IMR-90 (cell line): ENCODE results near the gene SYNM. TPM values are rescaled to one million over a fixed set of nuclear protein-coding genes. Genes with fewer than 3 reads are reported as not detected.

Experiments used
- ATAC-seq: fragments of 200-7000 bp; cut with Tn5 transposase; 2 replicates; pipeline ENCODE4 v1.9.1; 2020; ENCODE audit warnings: low read depth, mild to moderate bottlenecking, moderate library complexity
- BruUV-seq: library from RNA; stranded (reverse); fragments of 400-500 nt; replicated peaks from 2 replicates; lab custom pipeline; 2021; lab: Mats Ljungman, UMichigan
- CTCF ChIA-PET: fragments of 300-600 bp; formaldehyde crosslinking; extraction: SDS; loops from one replicate; lab custom pipeline; 2021; ENCODE audit warnings: antibody characterized with exemption; lab: Yijun Ruan, JAX
- POLR2A ChIA-PET: fragments of 300-600 bp; sonication (Branson Sonifier 250); formaldehyde crosslinking; loops from one replicate; lab custom pipeline; 2022; ENCODE audit warnings: antibody characterized with exemption; ENCODE audit not compliant: unreplicated experiment; lab: Charles Lee
- DNase-seq: peaks from one replicate; pipeline ENCODE4 v3.0.0; 2013
- H2AFZ ChIP-seq: replicated peaks from 2 replicates; pipeline ENCODE3; 2013; ENCODE audit warnings: low read length, mild to moderate bottlenecking; ENCODE audit not compliant: poor library complexity
- H2AK5ac ChIP-seq: 2 replicates; pipeline ENCODE4 v1.6.1; 2013; ENCODE audit warnings: low read depth, low read length, inconsistent platforms
- H2AK9ac ChIP-seq: replicated peaks from 2 replicates; pipeline ENCODE3; 2013; ENCODE audit warnings: mild to moderate bottlenecking, low read depth, low read length, moderate library complexity; ENCODE audit not compliant: poor library complexity
- H2BK120ac ChIP-seq: 2 replicates; pipeline ENCODE4 v1.6.1; 2013; ENCODE audit warnings: low read depth, low read length, inconsistent platforms
- H2BK15ac ChIP-seq: 3 replicates; pipeline ENCODE4 v1.6.1; 2013; ENCODE audit warnings: low read depth, low read length, inconsistent platforms
- H2BK20ac ChIP-seq: 2 replicates; pipeline ENCODE4 v1.6.1; 2013; ENCODE audit warnings: low read depth, mild to moderate bottlenecking, inconsistent platforms, low read length, moderate library complexity
- H2BK5ac ChIP-seq: 2 replicates; pipeline ENCODE4 v1.6.1; 2013; ENCODE audit warnings: mild to moderate bottlenecking, low read depth, low read length, inconsistent platforms; ENCODE audit not compliant: poor library complexity, severe bottlenecking
- H3K14ac ChIP-seq: replicated peaks from 2 replicates; pipeline ENCODE4 v1.6.1; 2013; ENCODE audit warnings: low read depth, low read length, inconsistent platforms
- H3K18ac ChIP-seq: 2 replicates; pipeline ENCODE4 v1.6.1; 2013; ENCODE audit warnings: low read depth, low read length, control low read depth
- H3K23ac ChIP-seq: 2 replicates; pipeline ENCODE4 v1.6.1; 2013; ENCODE audit warnings: low read depth, low read length, inconsistent platforms
- H3K27ac ChIP-seq: 2 replicates; pipeline ENCODE4 v1.5.1; 2013; ENCODE audit warnings: mild to moderate bottlenecking, control low read depth, low read length; ENCODE audit not compliant: insufficient read depth
- H3K27me3 ChIP-seq: 2 replicates; pipeline ENCODE4 v1.6.1; 2013; ENCODE audit warnings: low read length; ENCODE audit not compliant: control insufficient read depth, insufficient read depth
- H3K36me3 ChIP-seq: 2 replicates; pipeline ENCODE4 v1.6.1; 2013; ENCODE audit warnings: low read length, mixed read lengths; ENCODE audit not compliant: control insufficient read depth, insufficient read depth
- H3K4ac ChIP-seq: 2 replicates; pipeline ENCODE4 v1.6.1; 2013; ENCODE audit warnings: low read depth, low read length, inconsistent platforms
- H3K4me1 ChIP-seq: 2 replicates; pipeline ENCODE4 v1.6.1; 2013; ENCODE audit warnings: low read length, mixed read lengths; ENCODE audit not compliant: control insufficient read depth, insufficient read depth
- H3K4me2 ChIP-seq: 2 replicates; pipeline ENCODE4 v1.6.1; 2013; ENCODE audit warnings: low read depth, mild to moderate bottlenecking, control low read depth, low read length, moderate library complexity
- H3K4me3 ChIP-seq: 2 replicates; pipeline ENCODE4 v1.5.1; 2013; ENCODE audit warnings: low read depth, mild to moderate bottlenecking, control low read depth, low read length, moderate library complexity; ENCODE audit not compliant: insufficient read depth
- H3K56ac ChIP-seq: 2 replicates; pipeline ENCODE4 v1.6.1; 2013; ENCODE audit warnings: low read length, inconsistent platforms; ENCODE audit not compliant: insufficient read depth; ENCODE audit errors: extremely low read depth
- H3K79me1 ChIP-seq, 2 experiments: 2 replicates each; pipeline ENCODE4 v1.6.1; 2013; ENCODE audit warnings: low read length in 2 of 2, inconsistent platforms in 1 of 2, low read depth in 1 of 2
- H3K9ac ChIP-seq: 2 replicates; pipeline ENCODE4 v1.6.1; 2013; ENCODE audit warnings: low read depth, low read length, control low read depth
- H3K9me1 ChIP-seq: 2 replicates; pipeline ENCODE4 v1.6.1; 2013; ENCODE audit warnings: low read length, inconsistent platforms; ENCODE audit not compliant: insufficient read depth
- H3K9me3 ChIP-seq: 2 replicates; pipeline ENCODE4 v1.6.1; 2013; ENCODE audit warnings: low read length; ENCODE audit not compliant: control insufficient read depth, insufficient read depth
- H4K20me1 ChIP-seq: 2 replicates; pipeline ENCODE4 v1.6.1; 2013; ENCODE audit warnings: low read length, inconsistent platforms; ENCODE audit not compliant: insufficient read depth
- H4K5ac ChIP-seq: 2 replicates; pipeline ENCODE4 v1.6.1; 2013; ENCODE audit warnings: mild to moderate bottlenecking, low read depth, low read length, control low read depth
- H4K8ac ChIP-seq, 2 experiments: 2 replicates each; pipeline ENCODE4 v1.6.1; 2013; ENCODE audit warnings: low read depth in 2 of 2, low read length in 2 of 2, control low read depth in 1 of 2, inconsistent platforms in 1 of 2
- H4K91ac ChIP-seq: 2 replicates; pipeline ENCODE4 v1.6.1; 2013; ENCODE audit warnings: low read depth, low read length, inconsistent platforms; ENCODE audit not compliant: insufficient read depth
- NFE2L2 ChIP-seq: fragments of 150-350 bp; IDR thresholded peaks from 2 replicates; pipeline ENCODE4 v1.6.1; 2016; ENCODE audit warnings: low read depth, mild to moderate bottlenecking, low read length
- WGBS, 2 experiments: methylation state at CpG; one replicate each; pipeline versions ENCODE4 v1.1.5 to v1.1.7; 2013; ENCODE audit warnings: missing lambda C conversion rate in 2 of 2; ENCODE audit not compliant: insufficient read length in 1 of 2; ENCODE audit errors: extremely low coverage in 2 of 2; 5-methylcytosine and 5-hydroxymethylcytosine counted together
- dilution Hi-C: fragments of 300-500 bp; cut with HindIII; formaldehyde crosslinking; loops from one replicate; pipeline ENCODE4 v1.14.3; 2018; ENCODE audit warnings: low sequenced_read_pairs; ENCODE audit not compliant: unreplicated experiment
- in situ Hi-C: fragments of 300-500 bp; cut with MboI; formaldehyde crosslinking; loops from 3 replicates; pipeline ENCODE4 v1.14.3; 2019; ENCODE audit warnings: low sequenced_read_pairs, inconsistent platforms, mixed read lengths
- intact Hi-C: fragments of 100-400 bp; cut with micrococcal nuclease; formaldehyde crosslinking; loops from 2 replicates; pipeline ENCODE4 v1.10.0; 2022
- polyA plus RNA-seq, 3 experiments: library from polyadenylated mRNA; depleted of rRNA; stranded (reverse); fragments of >200 nt; gene quantifications; 2 replicates each; pipeline ENCODE4 v1.2.3, GENCODE V29; 2012; ENCODE audit warnings: low replicate concordance in 1 of 3
- total RNA-seq: library from RNA; depleted of rRNA; stranded (reverse); fragments of >200 nt; gene quantifications from 2 replicates; pipeline ENCODE4 v1.2.3, GENCODE V29; 2012

The SYNM gene
- total and polyA plus RNA-seq, 2 of the 4 experiments (the other 2 are of a cell fraction) = 2.1 to 3.4 TPM

- H3K79me1 ChIP-seq = peaks cover 5 to 24% of the 10 kb centered on the region in 2 experiments; a peak in 3 of 4 replicates
- H3K23ac ChIP-seq = no peak overlapping the region
- no peak for DNase-seq
- peak overlapping the region; percentile 95 for H2BK120ac ChIP-seq
- H3K4me2 ChIP-seq = no peak overlapping the region
- intact Hi-C loops (no loop called here), dilution Hi-C loops (no loop called here), in situ Hi-C loops (no loop called here)
- peak overlapping the region; percentile 95; the same call in 1 of the 2 replicates for H2BK20ac ChIP-seq
- peaks cover 7% of the 10 kb centered on the region for H3K36me3 ChIP-seq
- H4K20me1 ChIP-seq = no peaks in the 10 kb centered on the region; the same call in 1 of the 2 replicates
- H3K4me3 ChIP-seq = no peak overlapping the region
- peak overlapping the region; percentile 92 for H2AK5ac ChIP-seq
- H3K9ac ChIP-seq = no peak overlapping the region
- no peak overlapping the region for H3K18ac ChIP-seq
- H3K56ac ChIP-seq = no peak overlapping the region
- peak overlapping the region; percentile 92; the same call in 2 of the 3 replicates for H2BK15ac ChIP-seq
- CTCF ChIA-PET = interaction anchor here (0.9 kb wide), 1 partner anchor 11 kb away, joined by 3 read pairs; no protein-coding TSS in a partner anchor
- H4K91ac ChIP-seq = peak overlapping the region; percentile 73
- H2BK5ac ChIP-seq = no peak overlapping the region
- H4K5ac ChIP-seq = no peak overlapping the region
- TF ChIP-seq NFE2L2 = no peak
- peaks cover 14% of the 10 kb centered on the region for H3K4me1 ChIP-seq
- BruUV-seq = no TSS peak
- WGBS, 2 experiments = 95% methylated on average over 24 of the region's 29 CpGs; no CpG with 5 or more reads in 1 of the 2 experiments
- peak overlapping the region in 1 of 2 experiments; percentile 93; a peak in 2 of 4 replicates for H4K8ac ChIP-seq
- no peak overlapping the region for H2AFZ ChIP-seq
- peak overlapping the region; percentile 96 for H3K4ac ChIP-seq
- no peak overlapping the region for H3K27ac ChIP-seq
- ATAC-seq = no peak
- H2AK9ac ChIP-seq = peak overlapping the region; percentile 47
- peak overlapping the region; percentile 82; the same call in 1 of the 2 replicates for H3K14ac ChIP-seq
- POLR2A ChIA-PET = no interaction called here
- no peaks in the 10 kb centered on the region for H3K9me3 ChIP-seq
- peaks cover 22% of the 10 kb centered on the region for H3K9me1 ChIP-seq
- no peaks in the 10 kb centered on the region for H3K27me3 ChIP-seq
Measured at GRCh38 chr15:99125061-99125891, 20.4 kb downstream of the SYNM start.
